Prostate gland (tissue), 2 donors: Measurements from ENCODE around the gene ATP1B3. TPM values are rescaled to one million over a fixed set of nuclear protein-coding genes. Genes with fewer than 3 reads are reported as not detected.

Experiments
- DNase-seq: peaks from one replicate; pipeline ENCODE4 v3.0.0-alpha.2; 2019; ENCODE audit warnings: low spot score
- H3K27ac ChIP-seq, 2 donors: fragments of 200-600 bp; sonication (generic); 2 replicates each; pipeline ENCODE4 v1.5.1; 2017 to 2019
- H3K27me3 ChIP-seq: fragments of 200-600 bp; sonication (generic); replicated peaks from 2 replicates; pipeline ENCODE4 v1.5.1; 2019; ENCODE audit not compliant: insufficient read depth
- H3K36me3 ChIP-seq, 2 donors: fragments of 200-600 bp; sonication (generic); 1 replicate in 1 of 2; 2 replicates in 1 of 2; pipeline versions ENCODE4 v1.5.1 to v1.8.1; 2017 to 2019
- H3K4me1 ChIP-seq: fragments of 200-600 bp; sonication (generic); replicated peaks from 2 replicates; pipeline ENCODE4 v1.5.1; 2019
- H3K4me3 ChIP-seq, 2 donors: fragments of 200-600 bp; sonication (generic); 2 replicates each; pipeline ENCODE4 v1.5.1; 2017 to 2019
- H3K9me3 ChIP-seq: fragments of 200-600 bp; sonication (generic); 2 replicates; pipeline ENCODE4 v1.5.1; 2017
- POLR2A ChIP-seq: fragments of 450-650 bp; IDR thresholded peaks from one replicate; pipeline ENCODE4 v1.6.1; 2016; ENCODE audit warnings: antibody characterized with exemption, mild to moderate bottlenecking
- POLR2AphosphoS5 ChIP-seq: sonication (generic); formaldehyde crosslinking; IDR thresholded peaks from one replicate; pipeline ENCODE4 v1.6.1; 2017; ENCODE audit warnings: antibody characterized with exemption
- WGBS: methylation state at CpG from one replicate; pipeline ENCODE4 v1.1.5; 2018; 5-methylcytosine and 5-hydroxymethylcytosine counted together
- intact Hi-C: fragments of 100-400 bp; cut with DNase I; formaldehyde crosslinking; loops from one replicate; pipeline ENCODE4 v1.14.2; 2022
- total RNA-seq, 2 donors: library from RNA; depleted of rRNA; stranded (reverse); fragments of >200 nt; gene quantifications; one replicate each; pipeline ENCODE4 v1.1.0, GENCODE V29; 2016
- TF ChIP-seq, protein P1 (sequence below), 4 experiments: fragments of 200-600 bp in 2 of 4; fragments of 450-650 bp in 2 of 4; sonication (generic) in 2 of 4; IDR thresholded peaks; 1 replicate in 3 of 4; 2 replicates in 1 of 4; pipeline ENCODE4 v1.5.1; 2016 to 2019; ENCODE audit warnings: antibody characterized with exemption in 4 of 4, mild to moderate bottlenecking in 2 of 4, moderate library complexity in 2 of 4

The ATP1B3 gene
- total RNA-seq, 2 donors from 2014 or later: 47.7 to 51.2 TPM

DNA sequence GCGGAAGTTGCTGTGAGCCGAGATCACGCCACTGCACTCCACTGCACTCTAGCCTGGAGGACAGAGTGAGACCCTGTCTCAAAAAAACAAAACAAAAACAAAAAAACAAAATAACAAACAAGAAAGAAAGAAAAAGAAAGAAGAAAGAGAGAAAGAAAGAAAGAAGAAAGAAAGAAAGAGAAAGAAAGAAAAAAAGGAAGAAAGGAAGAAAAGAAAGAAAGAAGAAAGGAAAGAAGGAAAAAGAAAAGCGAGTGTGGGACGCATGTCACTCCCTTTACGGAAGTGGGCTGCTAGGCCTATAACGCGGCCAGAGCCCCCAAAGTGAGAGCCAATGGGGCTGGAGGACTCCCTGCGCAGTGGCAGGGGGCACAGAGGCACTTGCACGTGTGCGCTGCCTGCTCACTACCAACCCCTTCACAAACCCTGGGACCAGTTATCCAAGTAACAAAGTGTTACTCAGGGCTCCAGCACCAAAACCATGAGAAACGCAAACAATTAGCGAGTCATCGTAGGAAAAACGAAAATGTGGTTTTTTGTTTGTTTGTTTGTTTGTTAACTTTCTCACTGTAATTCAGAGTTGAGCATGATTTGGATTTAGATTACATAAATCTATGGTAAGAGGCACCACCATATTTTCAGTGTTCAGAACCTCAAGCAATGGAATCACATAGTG lies 40.8 kb upstream of the ATP1B3 start:
- DNase-seq: no peak
- intact Hi-C loops: no loop called here
- Histone ChIP-seq H3K9me3 (no peaks in the 10 kb centered on the region), H3K27me3 (no peaks in the 10 kb centered on the region), H3K4me1 (no peaks in the 10 kb centered on the region), H3K27ac (no peak overlapping the region), H3K4me3 (no peak overlapping the region), H3K36me3 (no peaks in the 10 kb centered on the region)
- TF ChIP-seq POLR2AphosphoS5: no peak
- no peak for TF ChIP-seq POLR2A
- TF ChIP-seq, protein P1, sequence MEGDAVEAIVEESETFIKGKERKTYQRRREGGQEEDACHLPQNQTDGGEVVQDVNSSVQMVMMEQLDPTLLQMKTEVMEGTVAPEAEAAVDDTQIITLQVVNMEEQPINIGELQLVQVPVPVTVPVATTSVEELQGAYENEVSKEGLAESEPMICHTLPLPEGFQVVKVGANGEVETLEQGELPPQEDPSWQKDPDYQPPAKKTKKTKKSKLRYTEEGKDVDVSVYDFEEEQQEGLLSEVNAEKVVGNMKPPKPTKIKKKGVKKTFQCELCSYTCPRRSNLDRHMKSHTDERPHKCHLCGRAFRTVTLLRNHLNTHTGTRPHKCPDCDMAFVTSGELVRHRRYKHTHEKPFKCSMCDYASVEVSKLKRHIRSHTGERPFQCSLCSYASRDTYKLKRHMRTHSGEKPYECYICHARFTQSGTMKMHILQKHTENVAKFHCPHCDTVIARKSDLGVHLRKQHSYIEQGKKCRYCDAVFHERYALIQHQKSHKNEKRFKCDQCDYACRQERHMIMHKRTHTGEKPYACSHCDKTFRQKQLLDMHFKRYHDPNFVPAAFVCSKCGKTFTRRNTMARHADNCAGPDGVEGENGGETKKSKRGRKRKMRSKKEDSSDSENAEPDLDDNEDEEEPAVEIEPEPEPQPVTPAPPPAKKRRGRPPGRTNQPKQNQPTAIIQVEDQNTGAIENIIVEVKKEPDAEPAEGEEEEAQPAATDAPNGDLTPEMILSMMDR (IDR thresholded peaks at IDR 0.05): no peak
- WGBS: 92% methylated on average over 15 of the region's 15 CpGs

DNA sequence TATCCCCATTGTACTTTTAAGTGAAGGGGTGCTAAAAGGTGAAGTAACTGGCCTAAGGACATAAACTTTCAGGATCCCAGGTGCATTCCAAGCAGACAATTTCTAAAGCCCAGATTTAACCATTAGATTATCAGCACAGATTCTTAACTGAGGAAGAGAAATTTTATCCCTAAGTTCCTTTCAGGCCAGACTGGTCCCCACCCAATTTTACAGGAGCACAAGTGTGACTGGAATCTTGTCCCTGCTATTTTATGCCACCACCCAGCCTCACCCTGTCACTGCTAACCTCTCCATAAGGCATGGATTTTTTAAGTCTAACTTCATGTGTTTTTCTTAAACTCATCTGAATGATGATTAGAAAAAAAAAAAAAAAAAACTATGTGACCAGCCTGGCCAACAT lies 37.1 kb upstream of the ATP1B3 start:
- no peaks in the 10 kb centered on the region for H3K36me3 ChIP-seq
- intact Hi-C loops: no loop called here
- no peak overlapping the region for H3K27ac ChIP-seq
- H3K27me3 ChIP-seq: no peaks in the 10 kb centered on the region
- H3K9me3 ChIP-seq: no peaks in the 10 kb centered on the region
- TF ChIP-seq, protein P1 (IDR thresholded peaks at IDR 0.05): no peak
- no peak for TF ChIP-seq POLR2A
- no peak for TF ChIP-seq POLR2AphosphoS5
- no peak overlapping the region for H3K4me3 ChIP-seq
- DNase-seq: no peak
- H3K4me1 ChIP-seq: no peaks in the 10 kb centered on the region

DNA sequence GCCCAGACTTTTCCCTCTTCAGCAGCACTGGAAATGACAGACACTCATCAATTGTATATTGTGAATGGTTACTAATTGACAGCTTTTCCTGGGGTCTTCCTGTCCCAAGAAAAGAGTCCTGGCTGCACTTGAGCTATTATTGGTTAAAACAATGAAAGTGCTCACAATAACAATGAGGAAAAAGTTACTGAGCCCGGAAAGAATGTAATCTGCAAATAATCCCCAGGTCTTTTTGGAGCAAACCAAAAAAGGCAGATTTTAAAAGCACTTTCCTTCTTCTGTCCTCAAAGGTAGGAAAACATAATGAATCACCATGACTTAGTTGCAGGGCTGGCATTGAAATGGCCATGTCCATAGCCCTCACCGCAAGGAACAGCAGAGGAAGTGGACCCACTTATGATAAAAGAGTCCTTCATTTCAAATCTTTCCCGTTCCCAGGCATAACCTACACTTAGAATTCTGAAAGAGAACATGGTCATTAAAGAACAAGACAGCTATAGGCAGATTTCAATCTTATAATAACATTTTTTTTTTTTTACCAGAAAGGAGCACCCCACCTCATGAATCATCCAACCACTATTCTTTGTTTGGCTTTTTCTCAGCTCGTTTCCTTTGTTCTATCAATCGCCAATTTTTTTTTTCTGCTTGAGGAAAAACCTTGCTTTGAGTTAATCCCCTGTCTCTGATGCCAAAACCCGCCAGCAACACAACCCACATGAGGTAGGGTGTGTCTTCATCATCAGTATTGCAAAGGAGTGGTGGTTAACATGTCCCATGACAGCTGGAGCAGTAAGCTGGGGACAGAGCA lies 35.5 kb upstream of the ATP1B3 start:
- Histone ChIP-seq H3K27me3 (no peaks in the 10 kb centered on the region), H3K9me3 (no peaks in the 10 kb centered on the region), H3K36me3 (no peaks in the 10 kb centered on the region), H3K27ac (no peak overlapping the region), H3K4me3 (no peak overlapping the region), H3K4me1 (no peaks in the 10 kb centered on the region)
- intact Hi-C loops: no loop called here
- TF ChIP-seq POLR2A (no peak), POLR2AphosphoS5 (no peak)
- TF ChIP-seq, protein P1 (IDR thresholded peaks at IDR 0.05): no peak
- 51% methylated on average over 6 of the region's 6 CpGs for WGBS
- no peak for DNase-seq

DNA sequence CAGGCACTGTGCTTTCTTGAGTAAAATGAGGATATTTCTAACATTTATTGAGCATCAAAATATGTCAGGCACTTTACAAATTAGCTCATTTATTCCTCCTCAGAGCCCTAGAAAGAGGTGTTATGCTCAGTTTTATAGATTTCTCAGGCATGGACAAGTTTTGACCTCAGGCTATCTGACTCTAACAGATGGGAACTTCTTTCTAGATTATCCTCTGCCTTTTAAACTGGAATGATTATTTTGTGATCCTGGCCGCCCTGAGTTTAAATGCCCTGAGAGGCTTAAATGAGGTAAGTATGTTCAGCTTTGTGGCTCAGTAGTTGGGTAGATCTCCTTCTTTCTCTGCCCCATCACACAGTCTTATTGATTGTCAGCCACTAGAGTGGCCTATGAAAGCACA lies 32.3 kb upstream of the ATP1B3 start:
- no peak overlapping the region for H3K4me3 ChIP-seq
- WGBS: 96% methylated on average over 1 of the region's 1 CpG
- H3K36me3 ChIP-seq: no peaks in the 10 kb centered on the region
- intact Hi-C loops: no loop called here
- H3K27ac ChIP-seq: no peak overlapping the region
- TF ChIP-seq POLR2A (no peak), POLR2AphosphoS5 (no peak)
- TF ChIP-seq, protein P1 (IDR thresholded peaks at IDR 0.05): no peak
- DNase-seq: no peak
- no peaks in the 10 kb centered on the region for H3K9me3 ChIP-seq
- H3K4me1 ChIP-seq: no peaks in the 10 kb centered on the region
- H3K27me3 ChIP-seq: no peaks in the 10 kb centered on the region

DNA sequence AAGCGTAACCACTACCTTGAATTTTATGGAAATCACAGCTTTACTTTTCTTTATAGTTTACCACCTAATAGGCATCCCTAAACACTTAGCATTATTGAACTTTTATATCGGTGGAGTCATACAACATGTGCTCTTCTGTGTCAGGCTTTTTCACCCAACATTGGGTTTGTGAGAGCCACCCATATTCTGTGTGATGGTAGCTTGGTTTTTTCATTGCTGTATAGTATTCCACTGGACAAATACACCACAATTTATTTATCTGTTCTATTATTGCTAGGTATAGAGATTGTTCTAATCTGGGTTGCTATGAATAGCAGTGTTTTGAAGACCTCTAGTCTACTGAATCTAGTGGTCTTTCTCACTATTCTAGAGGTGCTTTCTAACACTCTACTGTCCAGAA lies 31.6 kb upstream of the ATP1B3 start:
- TF ChIP-seq, protein P1 (IDR thresholded peaks at IDR 0.05): no peak
- H3K27ac ChIP-seq: no peak overlapping the region
- no peaks in the 10 kb centered on the region for H3K36me3 ChIP-seq
- H3K4me3 ChIP-seq: no peak overlapping the region
- no peaks in the 10 kb centered on the region for H3K9me3 ChIP-seq
- WGBS: 100% methylated on average over 2 of the region's 2 CpGs
- no peaks in the 10 kb centered on the region for H3K27me3 ChIP-seq
- intact Hi-C loops: no loop called here
- H3K4me1 ChIP-seq: no peaks in the 10 kb centered on the region
- DNase-seq: no peak
